T-helper 1 cell treated with Interleukin-12 subunit alpha and Interleukin-12 subunit beta and Interleukin-4 antibody, amounts not matched to agents 30 ng/mL and 1 ng/mL, for 36 hours (primary cell): Measurements from ENCODE around the gene MAP3K20. TPM values are rescaled to one million over a fixed set of nuclear protein-coding genes. Genes with fewer than 3 reads are reported as not detected.
"Not testable (repeated sequence)": the region's sequence is repeated elsewhere in the genome, so short reads cannot be mapped to it uniquely, and the experiment has no call there.

Experiments used
- intact Hi-C: fragments of 100-400 bp; cut with micrococcal nuclease; formaldehyde crosslinking; loops from one replicate; pipeline ENCODE4 v1.15.1; 2024
- total RNA-seq: library from RNA; stranded (reverse); gene quantifications from 2 replicates; pipeline ENCODE4 v1.2.3, GENCODE V29; 2022

MAP3K20 gene
- total RNA-seq, 1 donor from 2014 or later = 16.8 TPM

DNA sequence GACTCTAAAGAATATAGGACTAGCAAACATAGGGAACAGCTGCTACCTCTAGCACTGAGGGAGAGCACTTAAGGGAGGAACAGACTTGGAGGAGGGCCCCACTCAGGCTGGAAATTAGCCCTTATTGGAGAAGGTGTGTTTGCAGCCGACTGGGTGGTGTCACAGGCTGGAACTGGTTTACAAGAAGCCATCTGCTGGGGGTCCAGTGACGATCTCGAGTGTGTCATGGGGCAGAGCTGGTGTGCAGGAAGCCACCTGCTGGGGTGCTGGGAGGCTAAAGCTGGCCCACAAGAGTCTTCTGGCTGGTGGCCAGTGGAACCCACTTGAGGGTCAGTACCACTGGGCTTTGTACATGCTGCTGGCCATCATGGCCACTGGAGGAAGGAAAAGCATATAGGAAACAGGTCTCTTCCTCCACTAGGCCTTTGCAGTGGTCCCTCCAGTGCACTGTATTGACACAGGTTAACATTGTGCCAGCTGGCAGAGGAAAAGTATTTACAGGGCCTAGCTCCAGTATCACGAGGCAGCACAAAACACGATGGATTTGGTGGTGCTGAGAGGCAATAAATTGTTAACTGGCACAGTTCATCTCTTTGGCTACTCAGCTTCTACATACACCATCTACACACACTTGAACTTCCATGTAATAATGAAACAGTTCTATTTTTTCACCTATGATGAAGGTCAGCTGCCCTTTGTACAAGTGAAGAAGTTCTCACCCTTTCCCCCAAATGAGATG, 43.6 kb downstream of the MAP3K20 start:
- intact Hi-C loops = no loop called here

DNA sequence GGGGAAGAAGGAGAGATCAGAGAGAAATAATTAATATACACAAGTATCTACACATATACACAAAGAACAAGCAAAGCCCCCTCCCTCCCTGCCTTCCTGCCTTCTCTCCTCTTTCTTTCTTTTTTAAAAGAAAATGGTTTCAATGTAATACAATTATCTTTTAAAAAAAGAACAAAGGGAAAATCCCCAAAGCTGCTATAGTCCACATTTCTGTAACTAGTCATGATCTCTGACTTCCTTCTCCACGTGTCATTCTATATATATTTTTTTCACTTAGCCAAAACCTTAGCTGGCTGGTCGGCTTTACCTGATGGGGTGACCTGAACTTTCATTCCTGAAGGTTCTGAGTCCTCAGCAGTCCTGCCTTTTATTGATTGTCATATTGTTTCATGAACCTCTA, 44.3 kb downstream of the MAP3K20 start:
- intact Hi-C loops = no loop called here

GRCh38 chr2:173122936-173123335, 47.3 kb downstream of the MAP3K20 start:
- intact Hi-C loops = no loop called here

DNA sequence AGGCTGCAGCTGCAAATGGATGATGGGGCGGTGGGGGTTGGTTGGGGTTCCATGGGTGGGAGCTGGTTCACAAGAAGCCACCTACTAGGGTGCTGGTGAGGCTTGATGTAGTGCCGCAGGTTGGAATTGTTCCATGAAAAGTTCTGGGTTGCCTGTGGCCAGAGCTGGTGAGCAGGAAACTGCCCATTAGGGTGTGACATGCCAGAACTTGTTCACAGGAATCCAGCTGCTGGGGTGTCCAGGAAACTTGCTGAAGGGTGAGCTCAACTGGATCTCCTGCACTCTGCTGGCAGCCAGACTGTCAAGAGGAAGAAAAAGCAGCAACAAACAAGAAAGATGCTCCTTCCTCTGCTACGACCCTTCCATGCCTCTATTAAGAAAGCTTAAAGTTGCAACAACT, 48.8 kb downstream of the MAP3K20 start:
- intact Hi-C loops = no loop called here

DNA sequence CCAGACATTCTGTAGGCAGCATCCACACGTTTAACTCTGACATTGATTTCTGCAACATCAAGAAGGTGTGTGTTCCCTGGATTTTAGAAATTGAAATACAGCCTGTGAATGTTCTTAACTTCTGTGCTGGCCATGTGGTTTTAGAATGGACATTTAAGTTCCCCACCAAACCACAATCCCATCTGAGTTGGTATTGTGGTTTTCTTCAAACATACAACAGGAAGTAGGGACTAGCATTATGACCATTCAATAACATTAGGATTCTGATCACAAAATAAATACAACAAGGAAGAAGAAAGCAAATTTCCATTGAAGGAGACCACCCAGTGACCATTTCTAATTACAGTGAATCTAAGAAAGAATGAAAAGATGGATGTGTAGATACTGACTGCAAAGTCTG, 51.2 kb downstream of the MAP3K20 start:
- intact Hi-C loops = no loop called here

GRCh38 chr2:173128132-173128531, 52.5 kb downstream of the MAP3K20 start:
- intact Hi-C loops = not testable (repeated sequence)

DNA sequence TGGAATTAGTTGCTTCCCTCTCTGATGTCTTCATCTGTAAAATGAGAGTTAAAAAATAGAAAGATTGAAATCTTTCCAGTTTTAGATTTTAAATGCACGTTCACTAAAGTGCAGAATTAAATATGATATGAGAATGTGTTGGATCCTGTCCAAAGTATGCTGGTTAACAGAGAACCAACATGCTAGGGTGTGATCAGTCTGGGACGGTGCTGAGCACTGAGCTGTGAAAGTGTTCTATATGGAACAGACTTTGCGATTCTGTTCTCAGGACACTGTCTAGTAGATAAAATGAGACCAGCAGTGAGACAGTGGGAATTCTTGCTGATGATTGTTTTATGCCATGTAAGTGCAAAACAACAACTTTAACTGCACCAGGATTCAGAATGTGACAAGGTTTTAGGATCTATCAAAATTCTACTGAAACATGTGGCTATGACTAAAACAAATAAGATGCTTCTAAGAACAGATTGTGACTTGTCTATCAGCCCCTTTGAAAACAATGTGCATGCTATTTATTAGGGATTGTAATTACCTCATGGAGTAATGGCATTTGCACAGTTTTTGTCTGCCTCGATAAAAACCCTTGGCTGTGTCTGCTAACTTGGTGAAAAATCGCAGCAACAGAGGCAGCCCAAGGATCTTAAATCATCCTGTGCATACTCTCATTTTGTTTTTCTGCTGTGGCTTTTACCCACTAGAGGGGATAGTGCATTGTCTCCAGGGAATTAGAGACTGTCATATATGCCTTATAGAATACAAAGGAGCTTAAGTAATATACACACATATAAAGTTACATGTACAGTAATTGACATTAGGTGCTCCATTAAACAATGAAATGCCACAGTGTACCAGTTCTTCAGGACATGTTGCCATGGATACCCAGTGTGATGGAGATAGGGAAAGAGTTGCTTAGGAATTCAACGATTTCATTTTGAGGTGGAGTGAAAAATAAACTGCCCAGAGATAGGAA, 55.1 kb downstream of the MAP3K20 start:
- intact Hi-C loops = loop anchor here (5.0 kb wide), 1 partner anchor 53 kb away; the partner anchor contains the start of gene MAP3K20

DNA sequence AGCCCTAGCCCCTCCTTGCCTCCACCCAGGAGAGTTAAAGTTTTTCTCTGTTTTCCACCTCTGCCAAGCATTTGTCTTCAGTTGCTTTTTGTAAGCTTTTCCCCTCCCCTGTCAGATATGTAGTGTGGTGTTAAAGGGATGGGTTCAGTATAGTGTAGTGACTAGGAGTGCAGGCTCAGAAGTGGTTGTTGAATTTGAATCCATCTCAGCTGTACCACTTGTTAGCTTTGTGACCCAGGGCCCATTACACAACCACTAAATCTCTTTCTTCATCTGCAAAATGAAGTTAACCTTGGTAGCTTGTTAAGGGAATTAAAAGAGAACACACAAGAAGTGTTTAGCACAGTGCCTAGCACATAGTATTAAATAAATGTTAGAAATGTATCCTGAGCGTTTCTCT, 56.9 kb downstream of the MAP3K20 start:
- intact Hi-C loops = loop anchor here (5.0 kb wide), 1 partner anchor 55 kb away; the partner anchor contains the start of gene MAP3K20

GRCh38 chr2:173134703-173135102, 59.1 kb downstream of the MAP3K20 start:
- intact Hi-C loops = loop anchor here (5.0 kb wide), 1 partner anchor 57 kb away; the partner anchor contains the start of gene MAP3K20

- intact Hi-C loops = no loop called here
These were observed 60.4 kb downstream of the MAP3K20 start for GRCh38 chr2:173136067-173136466.

GRCh38 chr2:173136599-173136998, 61.0 kb downstream of the MAP3K20 start:
- intact Hi-C loops = no loop called here

GRCh38 chr2:173137610-173138009, 62.0 kb downstream of the MAP3K20 start:
- intact Hi-C loops = loop anchor here (1.0 kb wide), 1 partner anchor 12 kb away; no protein-coding TSS in a partner anchor

DNA sequence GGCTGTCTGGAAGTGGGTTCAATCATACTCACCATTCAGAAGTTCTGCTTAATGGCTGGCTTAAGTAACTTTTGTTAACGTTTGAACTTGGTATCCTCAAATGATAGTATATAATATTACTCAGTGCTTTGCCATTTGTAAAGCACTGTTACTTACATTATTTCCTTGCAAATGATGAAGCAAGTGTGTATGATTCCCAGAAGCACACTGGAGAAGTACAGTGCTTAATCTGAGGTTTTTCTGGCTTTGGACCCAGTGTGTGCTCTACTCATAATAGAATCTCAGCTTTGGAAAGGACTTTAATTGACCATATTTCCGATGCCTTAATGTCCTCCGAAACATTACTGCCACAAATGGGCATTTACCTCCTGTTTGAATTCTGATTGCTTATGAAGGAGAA, 63.3 kb downstream of the MAP3K20 start:
- intact Hi-C loops = no loop called here

DNA sequence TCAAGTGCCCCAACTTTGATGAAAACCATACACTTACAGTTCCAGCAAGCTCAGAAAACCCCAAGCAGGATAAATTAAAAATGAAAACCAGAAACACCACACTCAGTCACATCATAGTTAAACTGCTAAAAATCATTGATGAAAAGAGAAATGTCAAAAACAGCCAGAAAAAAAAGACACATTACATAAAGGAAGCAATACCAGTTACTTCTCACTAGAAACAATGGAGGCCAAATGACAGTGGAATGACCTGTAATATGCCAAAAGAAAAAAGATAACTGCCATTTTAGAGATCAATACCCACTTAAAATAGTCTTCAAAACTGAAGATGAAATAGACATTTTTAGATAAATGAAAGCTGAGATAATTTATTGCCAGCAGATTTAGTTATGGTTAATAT, 66.0 kb downstream of the MAP3K20 start:
- intact Hi-C loops = no loop called here

DNA sequence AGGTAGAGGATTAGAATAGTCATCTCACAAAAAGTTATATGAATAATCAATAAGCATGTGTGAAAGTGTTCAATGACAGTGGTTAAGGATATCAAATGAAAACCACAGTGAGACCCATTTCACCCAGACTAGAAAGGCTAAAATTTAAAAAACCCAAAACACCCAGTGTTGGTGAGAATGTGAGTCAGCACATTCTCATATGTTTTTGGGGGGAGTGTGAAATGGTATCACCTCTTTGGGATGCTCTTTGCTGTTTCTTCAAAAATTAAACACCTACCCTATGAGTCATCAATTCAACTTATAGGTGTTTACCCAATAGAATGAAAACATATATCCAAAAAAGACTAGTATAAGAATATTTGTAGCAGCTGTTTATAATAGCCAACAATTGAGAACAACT, 69.8 kb downstream of the MAP3K20 start:
- intact Hi-C loops = loop anchor here (5.0 kb wide), 1 partner anchor 1252 kb away; the partner anchor contains the start of gene SCRN3

DNA sequence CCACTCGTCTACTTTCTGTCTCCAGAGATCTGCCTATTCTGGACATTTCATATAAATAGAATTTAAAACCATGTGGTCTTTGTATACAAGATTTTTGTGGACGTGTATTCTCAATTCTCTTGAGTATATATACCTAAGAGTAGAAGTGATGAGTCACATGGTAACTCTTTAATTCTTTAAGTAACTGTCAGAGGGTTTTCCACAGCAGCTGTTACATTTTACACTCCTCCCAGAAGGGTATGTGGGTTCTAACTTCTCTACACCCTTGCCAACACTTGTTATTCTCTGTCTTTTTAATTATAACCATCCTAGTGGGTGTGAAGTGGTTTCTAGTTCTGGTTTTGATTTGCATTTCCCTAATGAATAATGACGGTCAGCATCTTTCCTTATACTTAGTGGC, 70.9 kb downstream of the MAP3K20 start:
- intact Hi-C loops = loop anchor here (5.0 kb wide), 1 partner anchor 1251 kb away; the partner anchor contains the start of gene SCRN3

DNA sequence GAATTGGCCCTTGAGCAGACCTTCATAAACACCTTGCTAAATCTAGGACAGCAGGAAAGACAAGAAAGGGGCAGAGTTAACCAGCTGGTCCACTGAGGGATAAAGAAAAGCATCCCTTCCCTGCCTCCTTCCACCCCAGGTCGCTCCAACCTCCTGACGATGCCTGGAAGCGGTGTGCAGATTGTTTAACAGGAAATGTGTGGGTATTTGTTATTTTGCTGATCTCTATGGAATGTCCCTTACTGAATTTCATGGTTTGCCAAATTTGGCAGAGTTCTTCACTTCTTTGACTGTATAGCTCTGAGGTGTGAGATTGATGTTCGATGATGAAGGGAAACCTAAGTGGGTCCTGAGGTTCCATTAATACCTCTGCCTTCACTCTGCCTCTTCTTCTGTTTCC, 72.9 kb downstream of the MAP3K20 start:
- intact Hi-C loops = loop anchor here (2.0 to 5.0 kb wide), 2 partner anchors 206 to 1249 kb away; partner anchors contain the start of genes CDCA7 and SCRN3

GRCh38 chr2:173149491-173149890, 73.8 kb downstream of the MAP3K20 start:
- intact Hi-C loops = loop anchor here (1.0 to 5.0 kb wide), 4 partner anchors 12 to 1248 kb away; partner anchors contain the start of genes CDCA7 and SCRN3

- intact Hi-C loops = loop anchor here (5.0 kb wide), 1 partner anchor 812 kb away; no protein-coding TSS in a partner anchor
These were observed 74.4 kb downstream of the MAP3K20 start for GRCh38 chr2:173150087-173150486.

GRCh38 chr2:173150963-173151362, 75.3 kb downstream of the MAP3K20 start:
- intact Hi-C loops = loop anchor here (1.0 to 5.0 kb wide), 2 partner anchors 18 to 811 kb away; no protein-coding TSS in a partner anchor

DNA sequence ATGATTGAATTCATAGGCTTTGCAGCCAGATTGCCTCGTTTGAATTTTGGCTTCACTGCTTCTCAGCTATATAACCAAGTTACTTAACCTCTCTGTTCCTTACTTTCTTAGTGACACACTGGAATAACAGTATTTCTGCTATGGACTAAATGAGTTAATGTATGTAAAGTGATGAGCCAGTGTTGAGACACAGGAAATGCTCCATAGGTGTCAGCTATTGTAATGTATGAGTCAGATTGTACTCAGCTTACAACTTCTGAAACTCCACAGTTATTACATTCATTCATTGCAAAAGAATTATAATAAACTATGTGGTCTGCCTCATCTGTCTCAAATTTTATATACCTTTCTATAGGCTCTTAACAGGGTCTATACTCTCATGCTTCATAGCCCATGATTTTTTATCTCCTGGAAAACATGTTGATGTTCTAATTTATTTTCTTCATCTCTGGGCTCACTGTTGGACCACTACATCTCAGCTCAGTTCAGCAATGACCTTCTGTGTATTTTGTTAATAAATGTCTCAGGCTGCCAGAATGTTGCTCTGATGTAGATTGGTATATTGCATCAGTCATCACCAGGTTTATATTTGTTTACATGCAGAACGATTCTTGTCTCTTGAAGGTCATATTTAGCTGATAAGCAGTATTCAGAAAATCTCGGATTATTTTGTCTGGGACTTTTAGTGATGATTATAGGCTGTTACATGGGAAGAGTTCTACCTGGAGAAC, 76.2 kb downstream of the MAP3K20 start:
- intact Hi-C loops = loop anchor here (1.0 to 5.0 kb wide), 2 partner anchors 19 to 810 kb away; no protein-coding TSS in a partner anchor
